GM21825 (cell line): ENCODE measurements around the gene ATP10B.
"Not testable (repeated sequence)": the region's sequence is repeated elsewhere in the genome, so short reads cannot be mapped to it uniquely, and the experiment has no call there.

Experiments used
- ATAC-seq: cut with Tn5 transposase; IDR thresholded peaks from one replicate; pipeline ENCODE4 v1.9.1; 2021; ENCODE audit warnings: mild to moderate bottlenecking, moderate library complexity; ENCODE audit not compliant: unreplicated experiment

Gene ATP10B

DNA sequence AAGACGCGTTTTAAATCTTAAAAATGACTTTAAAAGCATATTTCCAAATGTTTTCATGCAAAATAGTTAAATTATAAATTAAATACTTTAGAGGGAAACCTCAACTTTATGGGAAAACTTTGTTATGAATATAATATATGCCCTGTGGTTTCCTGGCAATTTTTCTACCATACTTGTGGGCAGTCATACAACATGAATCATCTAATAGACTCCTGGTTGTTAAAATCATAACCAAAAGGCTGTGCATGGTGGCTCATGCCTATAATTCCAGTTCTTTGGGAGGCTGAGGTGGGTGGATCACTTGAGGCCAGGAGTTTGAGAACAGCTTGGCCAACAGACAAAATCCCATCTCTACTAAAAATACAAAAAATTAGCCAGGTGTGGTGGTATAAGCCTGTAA lies 18.2 kb downstream of the ATP10B start:
- no peak for ATAC-seq

DNA sequence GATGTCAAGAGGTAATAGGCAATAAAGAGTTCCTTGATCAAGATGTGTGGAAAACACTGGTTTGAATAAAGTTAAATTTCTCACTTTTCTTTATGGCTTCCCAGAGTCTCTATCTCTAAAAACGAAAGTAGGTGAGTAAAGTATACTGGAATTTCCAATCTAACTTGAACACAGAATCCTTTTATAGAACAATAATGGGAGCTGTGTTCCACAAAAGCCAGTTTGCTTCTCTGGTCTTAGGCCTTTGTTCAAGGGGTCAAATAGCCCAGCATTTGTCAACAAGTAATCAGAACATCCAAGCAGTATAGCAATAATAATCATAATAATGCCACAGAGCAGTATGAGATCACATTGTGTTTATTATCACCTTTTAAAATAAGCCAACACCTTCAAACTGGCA lies 20.2 kb downstream of the ATP10B start:
- ATAC-seq, result no peak

DNA sequence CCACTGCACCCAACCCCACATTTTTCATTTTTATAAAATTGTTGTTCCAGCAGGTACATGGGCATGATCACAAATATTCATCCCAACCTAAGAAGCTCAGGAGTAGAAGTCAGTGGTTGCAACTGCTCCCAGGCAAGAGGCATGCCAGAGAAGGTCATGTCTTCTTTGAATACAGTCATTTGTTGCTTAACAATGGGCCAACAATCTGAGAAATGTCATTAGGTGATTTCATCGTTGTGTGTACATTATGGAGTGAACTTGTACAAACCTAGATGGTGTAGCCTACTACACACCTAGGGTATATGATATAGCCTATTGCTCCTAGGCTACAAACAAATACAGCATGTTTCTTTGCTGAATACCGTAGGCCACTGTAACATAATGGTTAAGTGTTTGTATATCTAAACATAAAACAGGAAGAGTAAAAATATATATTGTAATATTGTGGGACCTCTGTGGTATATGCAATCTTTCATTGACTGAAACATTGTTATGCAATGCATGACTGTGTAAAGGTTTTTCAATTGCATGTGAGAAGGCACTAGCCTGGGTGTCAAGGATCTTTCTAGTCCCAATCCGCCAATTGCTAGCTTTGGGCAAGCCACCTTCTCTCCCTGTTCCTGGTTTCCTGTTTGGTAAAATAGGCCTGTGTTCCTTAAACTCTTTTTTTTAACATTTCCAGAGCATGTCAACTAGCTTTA lies 27.6 kb downstream of the ATP10B start:
- no peak for ATAC-seq

DNA sequence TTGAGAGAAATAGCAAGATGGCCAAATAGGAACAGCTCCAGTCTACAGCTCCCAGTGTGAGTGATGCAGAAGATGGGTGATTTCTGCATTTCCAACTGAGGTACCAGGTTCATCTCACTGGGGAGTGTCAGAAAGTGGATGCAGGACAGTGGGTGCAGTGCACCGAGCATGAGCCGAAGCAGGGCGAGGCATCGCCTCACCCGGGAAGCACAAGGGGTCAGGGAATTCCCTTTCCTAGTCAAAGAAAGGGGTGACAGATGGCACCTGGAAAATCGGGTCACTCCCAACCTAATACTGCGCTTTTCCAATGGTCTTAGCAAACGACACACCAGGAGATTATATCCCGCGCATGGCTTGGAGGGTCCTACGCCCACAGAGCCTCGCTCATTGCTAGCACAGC lies 39.0 kb downstream of the ATP10B start:
- ATAC-seq, result not testable (repeated sequence)

- no peak for ATAC-seq
Measured at GRCh38 chr5:160805376-160805775, 46.6 kb downstream of the ATP10B start.

DNA sequence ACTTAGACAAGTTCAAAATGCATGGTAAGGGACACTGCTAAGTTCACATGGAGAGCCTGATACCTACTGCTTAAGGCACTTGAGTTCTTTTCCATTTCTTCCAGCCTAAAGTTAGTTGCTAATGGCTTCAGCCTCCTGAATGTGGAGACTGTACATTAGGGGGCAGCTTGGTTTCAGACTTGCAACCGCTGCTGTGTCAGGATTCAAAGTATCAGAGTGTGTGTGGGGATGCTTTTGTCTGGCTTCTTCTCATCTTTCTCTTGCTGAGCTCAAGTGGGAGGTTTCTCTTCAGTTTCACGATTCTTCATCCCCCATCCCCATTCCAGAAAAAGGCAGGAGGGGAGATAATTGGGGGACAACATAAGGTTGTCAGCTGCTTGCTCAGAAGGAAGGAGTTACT lies 49.4 kb downstream of the ATP10B start:
- ATAC-seq, result no peak

DNA sequence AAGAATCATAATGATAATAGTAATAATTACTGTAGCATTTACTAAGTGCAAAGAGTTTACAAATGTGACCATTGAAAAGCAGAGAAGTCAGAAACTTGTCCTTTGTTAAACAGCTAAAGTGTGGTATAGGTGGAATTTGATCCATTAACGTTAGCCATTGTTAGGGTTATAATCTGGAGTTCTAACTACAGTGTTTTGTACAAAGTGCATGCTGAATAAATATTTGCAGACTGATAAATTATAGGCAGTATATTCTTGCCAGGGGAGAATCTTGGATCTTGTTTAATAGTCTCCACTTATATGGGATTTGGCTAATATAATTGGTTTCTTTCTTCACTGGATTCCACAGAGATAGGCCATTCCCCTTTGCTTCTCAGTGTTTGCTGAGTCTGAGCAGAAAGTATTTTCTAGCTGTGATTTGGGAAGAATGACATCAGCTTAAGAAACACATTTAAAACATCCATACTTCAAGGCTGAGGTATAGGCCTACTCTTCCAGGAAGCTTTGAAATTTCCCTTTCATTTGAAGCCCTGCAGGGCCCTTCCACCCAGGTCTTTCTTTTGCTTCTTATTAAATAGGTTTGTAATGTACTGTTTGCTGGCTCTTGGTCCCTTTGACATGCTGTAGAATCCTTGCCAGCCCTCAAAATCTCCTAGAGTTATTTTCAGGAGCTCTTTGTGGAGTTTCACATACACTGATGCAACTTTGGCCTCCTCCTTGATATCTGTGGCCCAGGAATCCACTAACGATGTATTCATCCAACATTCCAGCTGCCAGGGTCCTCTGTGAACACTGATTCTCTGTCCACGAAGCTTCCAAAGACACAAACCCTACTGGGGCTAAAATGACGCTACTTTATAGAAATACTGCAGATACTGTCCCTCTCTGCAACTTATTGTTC lies 51.4 kb downstream of the ATP10B start:
- ATAC-seq, result no peak

DNA sequence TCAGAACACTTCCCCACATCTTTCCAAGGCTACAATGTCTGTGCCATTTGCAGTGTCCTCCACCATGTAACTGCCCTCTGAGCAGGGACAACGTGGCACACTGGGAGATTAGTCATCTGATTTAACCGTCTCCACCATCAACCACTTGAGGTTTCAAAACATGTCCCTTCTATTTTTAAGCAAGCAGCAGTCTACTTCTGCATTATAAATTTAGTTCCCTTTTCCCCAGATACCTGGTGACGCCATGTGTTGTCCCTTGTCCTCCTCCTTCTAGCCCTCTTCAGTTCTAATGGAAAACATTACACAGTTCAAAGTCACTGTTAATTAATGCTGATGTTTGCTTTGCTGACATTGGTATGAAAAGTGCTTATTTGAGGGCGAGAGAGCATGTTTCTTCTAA lies 52.8 kb downstream of the ATP10B start:
- peak; percentile 82 for ATAC-seq

DNA sequence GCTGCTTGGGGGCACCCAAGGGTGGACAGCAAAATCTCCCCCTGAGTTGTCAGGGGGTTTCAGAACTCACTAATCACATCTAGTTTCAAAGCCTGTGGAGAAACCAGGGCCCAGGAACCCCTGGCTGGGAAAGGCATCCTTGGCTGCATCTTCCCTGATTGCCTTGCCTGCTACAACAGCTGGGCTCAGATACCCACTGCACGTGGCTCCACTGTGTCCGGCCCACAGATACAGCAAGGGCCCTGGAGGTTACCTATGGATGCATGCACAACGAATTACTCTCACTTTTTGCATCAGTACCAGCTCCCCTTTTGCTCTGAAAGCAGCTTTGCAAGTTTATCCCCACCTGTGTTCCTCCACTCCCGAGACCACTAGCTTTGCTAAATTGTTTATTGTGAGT lies 55.0 kb downstream of the ATP10B start:
- ATAC-seq, result no peak

GRCh38 chr5:160793530-160793899 lies 58.5 kb downstream of the ATP10B start:
- no peak for ATAC-seq

DNA sequence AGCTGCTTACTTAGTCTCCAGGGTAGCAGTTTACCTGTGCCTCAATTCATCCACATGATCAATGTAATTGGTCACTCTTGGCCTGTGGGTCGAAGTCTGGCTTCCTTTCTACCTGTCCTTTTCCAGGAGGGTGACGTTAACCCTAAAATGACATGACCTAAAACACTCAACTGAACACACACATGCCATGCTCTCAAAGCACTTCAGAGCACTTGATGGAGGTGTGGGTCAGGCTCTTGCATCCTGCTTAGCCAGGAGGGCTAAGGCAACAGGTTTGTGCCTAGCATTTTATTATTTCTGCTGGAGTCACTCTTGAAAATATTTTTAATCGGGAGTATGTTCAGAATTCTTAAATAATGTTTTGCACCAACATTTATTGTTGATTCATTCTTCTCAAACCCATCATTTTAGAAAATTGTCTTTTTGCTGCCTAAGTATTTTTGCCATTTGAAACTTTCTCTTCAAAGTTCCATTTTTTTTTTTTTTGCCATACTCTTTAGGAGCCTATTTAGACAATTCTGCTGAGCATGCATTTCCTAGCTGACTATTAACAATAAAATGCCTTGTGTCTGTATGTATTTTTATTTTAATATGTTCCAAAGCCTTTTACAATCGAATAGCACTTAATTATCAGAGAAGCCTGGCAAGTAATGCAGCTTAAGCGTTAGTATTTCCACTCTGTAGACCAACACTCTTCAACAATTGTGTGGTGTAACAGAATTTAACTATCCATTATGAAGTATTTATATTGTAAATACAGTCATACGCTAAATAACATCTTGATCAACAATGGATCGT lies 59.1 kb downstream of the ATP10B start:
- no peak for ATAC-seq

DNA sequence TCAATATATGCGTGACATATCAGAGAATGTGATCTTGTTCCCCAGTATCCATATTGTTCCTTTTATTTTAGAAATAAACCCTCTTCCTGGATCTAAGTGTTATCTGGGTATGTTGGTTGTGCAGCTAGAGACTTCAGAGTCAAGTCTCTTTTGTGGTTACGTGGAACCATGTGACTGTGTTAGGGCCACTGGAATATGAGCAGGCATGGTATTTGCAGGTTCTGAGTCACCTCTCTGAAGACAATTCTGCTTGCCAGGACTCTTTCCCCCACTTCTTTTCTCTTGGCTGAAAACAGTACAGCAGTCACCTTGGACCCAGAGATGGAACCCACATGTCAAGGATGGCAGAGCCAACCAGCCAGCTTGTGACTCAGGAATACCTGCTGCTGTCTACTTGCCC lies 59.7 kb downstream of the ATP10B start:
- no peak for ATAC-seq

DNA sequence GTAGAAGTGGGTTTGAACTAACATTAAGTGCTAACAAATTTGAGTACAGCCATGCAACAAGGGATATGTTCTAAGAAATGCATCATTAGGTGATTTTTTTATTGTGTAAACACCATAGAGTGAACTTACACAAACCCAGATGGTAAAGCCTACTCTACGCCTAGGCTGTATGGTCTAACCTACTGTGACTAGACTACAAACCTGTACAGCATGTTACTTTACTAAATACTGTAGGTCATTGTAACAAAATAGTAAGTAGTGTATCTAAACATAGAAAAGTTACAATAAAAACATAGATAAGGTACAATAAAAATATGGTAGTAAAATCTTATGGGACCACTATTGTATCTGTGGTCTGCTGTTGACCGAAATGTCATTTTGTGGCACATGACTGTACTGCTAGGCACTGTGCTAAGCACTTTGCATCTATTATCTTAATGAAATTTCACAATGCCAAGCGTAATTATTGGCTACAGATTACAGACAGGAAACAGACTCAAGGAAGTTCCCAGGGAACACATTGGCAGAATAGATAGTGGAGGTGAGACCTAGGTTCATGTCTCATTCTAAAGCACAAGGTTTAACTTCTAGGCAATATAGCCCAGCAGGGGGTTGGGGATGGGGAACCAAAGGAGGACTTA lies 62.7 kb downstream of the ATP10B start:
- ATAC-seq, result no peak

DNA sequence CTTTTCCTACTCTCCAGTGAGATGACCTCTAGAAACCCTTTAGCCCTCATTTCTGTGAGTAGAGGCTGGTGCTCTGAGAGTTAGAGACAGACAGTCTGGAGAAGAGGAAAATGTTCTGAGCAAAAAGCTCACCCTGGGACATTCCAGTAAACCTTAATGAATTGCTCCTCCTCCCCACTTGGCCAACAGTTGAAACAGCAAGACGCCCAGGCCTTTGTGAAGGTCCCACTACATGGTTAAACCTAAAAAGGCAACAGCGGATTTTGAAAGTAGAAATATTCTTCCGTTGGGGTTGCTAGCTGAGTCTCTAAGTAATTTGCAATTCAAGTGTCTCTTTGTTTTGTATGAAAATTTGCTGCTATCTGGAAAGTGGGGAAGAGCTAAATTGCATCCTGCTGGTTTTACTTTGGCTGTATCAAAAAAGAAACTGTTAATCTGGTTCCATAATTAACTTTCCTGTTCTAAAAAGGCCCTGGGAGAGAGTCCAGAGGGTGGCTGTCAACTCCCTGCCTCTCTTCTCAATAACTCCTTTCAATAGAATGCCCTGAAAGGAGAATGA lies 63.8 kb downstream of the ATP10B start:
- ATAC-seq, result no peak

DNA sequence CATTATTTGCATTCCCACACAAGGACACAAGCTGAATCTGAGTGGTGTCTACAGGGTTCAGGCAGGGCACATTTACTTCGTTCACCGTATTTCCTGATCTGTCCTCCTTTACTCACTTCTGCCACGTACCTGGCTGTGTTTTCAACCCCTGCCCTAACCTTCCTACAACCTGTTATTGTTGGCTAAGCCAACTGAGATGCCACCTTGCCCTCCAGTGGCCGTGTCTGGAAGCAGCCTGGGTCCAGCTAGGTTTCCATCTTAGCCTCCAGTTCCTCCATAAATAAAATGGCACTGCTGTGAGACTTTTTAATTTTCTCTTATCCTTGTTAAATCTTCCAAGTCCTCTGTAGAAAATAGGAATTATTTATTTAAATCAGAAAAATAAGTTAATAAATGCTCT lies 64.8 kb downstream of the ATP10B start:
- ATAC-seq, result no peak

GRCh38 chr5:160774666-160775315 lies 77.2 kb downstream of the ATP10B start:
- no peak for ATAC-seq

- ATAC-seq, result no peak
Measured at GRCh38 chr5:160773646-160774410, 78.2 kb downstream of the ATP10B start.

DNA sequence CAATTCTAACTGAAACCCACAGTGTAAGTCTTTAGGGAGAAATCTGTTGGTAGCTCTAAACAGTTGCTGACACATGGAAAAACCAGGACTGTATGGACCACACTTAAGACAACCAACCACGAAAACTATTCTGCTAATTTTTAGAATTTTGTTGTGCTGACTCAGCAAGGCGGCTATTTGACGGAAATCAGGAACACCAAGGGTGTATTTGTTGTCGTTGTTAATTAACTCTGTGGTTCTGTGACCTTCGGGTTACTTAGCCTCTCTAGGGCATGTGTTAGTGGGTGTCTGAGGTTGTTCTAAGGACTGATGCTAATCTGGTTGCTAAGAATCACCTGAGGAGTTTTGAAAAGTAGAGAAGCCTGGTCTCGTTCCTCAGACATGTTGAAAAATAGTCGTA lies 79.2 kb downstream of the ATP10B start:
- ATAC-seq, result no peak

DNA sequence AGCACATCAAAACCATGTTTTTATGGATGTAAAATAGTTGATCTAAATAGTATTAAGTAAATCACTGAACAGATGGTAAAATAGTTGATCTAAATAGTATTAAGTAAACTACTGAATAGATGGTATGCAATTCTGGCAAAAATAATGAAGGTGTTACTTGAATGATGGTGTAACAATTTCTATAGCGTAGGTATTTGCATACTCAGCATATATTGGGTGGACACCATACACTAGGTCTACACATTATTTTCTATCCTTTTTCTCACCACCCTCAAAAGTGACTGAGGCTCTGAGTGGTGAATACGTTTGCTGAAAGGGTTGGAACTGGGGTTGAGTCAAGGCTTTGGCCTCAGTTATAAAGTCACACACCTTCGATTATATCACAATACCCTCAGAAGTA lies 81.3 kb downstream of the ATP10B start:
- no peak for ATAC-seq

DNA sequence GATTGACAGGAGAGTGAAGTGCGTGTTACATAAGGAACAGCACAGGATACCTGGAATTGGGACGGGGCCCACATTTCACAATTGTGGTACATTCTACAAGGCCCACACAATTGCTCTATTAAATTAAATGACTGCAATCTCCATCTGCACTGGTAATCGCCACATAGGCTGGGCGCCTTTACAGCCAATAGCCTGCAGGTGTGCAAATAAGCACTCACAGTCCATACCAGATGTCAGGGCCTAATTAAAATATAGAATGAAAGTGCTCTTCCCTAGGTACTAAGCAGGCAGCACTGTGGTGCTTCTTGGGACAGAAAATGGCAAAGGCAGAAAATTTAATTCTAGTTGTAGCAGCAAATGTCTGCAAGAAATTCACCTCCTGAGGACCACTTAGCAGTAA lies 82.7 kb downstream of the ATP10B start:
- ATAC-seq, result no peak
